Epithelial cell of proximal tubule (primary cell): ENCODE measurements around the gene C2CD2. TPM values are rescaled to one million over a fixed set of nuclear protein-coding genes. Genes with fewer than 3 reads are reported as not detected.
"Not testable (repeated sequence)": the region's sequence is repeated elsewhere in the genome, so short reads cannot be mapped to it uniquely, and the experiment has no call there.

Experiments used
- DNase-seq: peaks from one replicate; pipeline ENCODE4 v3.0.0-alpha.2; 2011; ENCODE audit warnings: low read depth
- H3K4me3 ChIP-seq: 2 replicates; pipeline ENCODE4 v1.5.1; 2011; ENCODE audit warnings: low read depth, mild to moderate bottlenecking, low read length
- total RNA-seq: library from RNA; depleted of rRNA; stranded (reverse); fragments of >200 nt; gene quantifications from 2 replicates; pipeline ENCODE4 v1.2.3, GENCODE V29; 2015
- TF ChIP-seq, protein P1 (sequence below): conservative IDR thresholded peaks from 2 replicates; pipeline ENCODE4 v1.5.1; 2012; ENCODE audit warnings: low read depth, mild to moderate bottlenecking, low read length

The C2CD2 gene
- total RNA-seq, 1 donor from 2014 or later = 7.1 TPM

DNA sequence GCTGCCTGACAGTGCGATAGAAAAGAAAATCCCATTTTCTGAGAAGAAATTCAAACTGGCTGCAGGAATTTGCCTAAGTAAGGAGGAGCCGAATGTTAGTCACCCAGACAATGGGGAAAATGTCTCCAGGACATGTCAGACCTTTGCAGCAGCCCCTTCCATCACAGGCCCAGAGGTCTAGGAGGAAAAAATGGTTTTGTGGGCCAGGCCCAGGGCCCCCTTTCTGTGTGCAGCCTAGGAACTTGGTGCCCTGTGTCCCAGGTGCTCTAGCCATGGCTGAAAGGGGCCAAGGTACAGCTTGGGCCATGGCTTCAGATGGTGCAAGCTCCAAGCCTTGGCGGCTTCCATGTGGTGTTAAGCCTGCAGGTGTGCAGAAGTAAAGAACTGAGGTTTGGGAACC is 41.8 kb upstream of the C2CD2 start:
- no peak for DNase-seq
- no peak overlapping the region for H3K4me3 ChIP-seq
- TF ChIP-seq, protein P1, sequence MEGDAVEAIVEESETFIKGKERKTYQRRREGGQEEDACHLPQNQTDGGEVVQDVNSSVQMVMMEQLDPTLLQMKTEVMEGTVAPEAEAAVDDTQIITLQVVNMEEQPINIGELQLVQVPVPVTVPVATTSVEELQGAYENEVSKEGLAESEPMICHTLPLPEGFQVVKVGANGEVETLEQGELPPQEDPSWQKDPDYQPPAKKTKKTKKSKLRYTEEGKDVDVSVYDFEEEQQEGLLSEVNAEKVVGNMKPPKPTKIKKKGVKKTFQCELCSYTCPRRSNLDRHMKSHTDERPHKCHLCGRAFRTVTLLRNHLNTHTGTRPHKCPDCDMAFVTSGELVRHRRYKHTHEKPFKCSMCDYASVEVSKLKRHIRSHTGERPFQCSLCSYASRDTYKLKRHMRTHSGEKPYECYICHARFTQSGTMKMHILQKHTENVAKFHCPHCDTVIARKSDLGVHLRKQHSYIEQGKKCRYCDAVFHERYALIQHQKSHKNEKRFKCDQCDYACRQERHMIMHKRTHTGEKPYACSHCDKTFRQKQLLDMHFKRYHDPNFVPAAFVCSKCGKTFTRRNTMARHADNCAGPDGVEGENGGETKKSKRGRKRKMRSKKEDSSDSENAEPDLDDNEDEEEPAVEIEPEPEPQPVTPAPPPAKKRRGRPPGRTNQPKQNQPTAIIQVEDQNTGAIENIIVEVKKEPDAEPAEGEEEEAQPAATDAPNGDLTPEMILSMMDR = no peak

DNA sequence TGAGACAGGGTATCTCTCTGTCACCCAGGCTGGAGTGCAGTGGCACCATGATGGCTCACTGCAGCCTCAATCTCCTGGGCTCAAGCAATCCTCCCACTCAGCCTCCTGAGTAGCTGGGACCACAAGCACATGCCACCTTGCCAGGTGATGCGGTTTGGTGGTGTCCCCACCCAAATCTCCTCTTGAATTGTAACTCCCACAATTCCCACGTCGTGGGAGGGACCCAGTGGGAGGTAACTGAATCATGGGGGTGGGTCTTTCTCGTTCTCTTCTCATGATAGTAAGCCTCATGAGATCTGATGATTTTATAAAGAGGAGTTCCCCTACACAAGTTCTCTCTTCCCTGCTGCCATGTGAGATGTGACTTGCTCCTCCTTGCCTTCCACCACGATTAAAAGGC is 40.8 kb upstream of the C2CD2 start:
- DNase-seq, H3K4me3 ChIP-seq: not testable (repeated sequence)

DNA sequence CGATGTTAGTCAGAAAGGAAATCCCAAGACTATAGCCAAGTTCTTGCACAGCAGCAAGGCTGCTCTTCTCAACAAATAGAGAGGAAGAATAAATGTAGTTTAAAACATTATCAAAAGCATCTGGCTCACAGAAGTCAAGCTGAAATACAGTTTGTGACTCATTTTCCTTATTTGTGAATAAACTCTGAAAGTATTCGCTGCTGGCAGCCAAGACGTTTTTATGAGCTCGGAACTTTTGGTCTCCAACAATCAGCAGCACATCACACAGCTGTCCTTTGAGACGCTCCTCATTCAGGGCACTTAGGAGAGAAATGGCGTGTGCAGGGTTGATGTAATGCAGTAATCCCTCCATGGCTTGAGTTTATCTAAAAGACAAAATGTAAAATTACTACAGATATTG is 39.9 kb upstream of the C2CD2 start:
- TF ChIP-seq, protein P1 = no peak
- DNase-seq = no peak
- H3K4me3 ChIP-seq = no peak overlapping the region

DNA sequence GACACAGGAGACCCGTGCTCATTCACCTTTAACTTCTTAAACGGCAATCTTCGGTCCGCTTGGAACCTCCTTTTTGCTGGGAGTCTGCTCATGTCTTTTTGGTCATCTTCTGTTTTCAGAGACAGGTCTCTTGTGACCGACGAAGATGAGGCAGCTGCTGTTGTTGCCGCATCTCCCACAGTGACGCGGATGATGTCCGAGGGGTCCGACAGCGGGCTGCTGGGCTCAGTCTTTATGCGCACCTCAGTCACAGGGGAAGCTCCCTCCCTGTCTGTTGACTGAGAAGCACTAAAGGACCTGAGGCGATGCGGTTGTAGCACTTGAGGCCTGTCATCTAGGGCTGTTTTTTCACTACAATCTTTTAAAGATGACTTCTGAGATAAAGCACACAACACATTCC is 38.8 kb upstream of the C2CD2 start:
- no peak for DNase-seq

DNA sequence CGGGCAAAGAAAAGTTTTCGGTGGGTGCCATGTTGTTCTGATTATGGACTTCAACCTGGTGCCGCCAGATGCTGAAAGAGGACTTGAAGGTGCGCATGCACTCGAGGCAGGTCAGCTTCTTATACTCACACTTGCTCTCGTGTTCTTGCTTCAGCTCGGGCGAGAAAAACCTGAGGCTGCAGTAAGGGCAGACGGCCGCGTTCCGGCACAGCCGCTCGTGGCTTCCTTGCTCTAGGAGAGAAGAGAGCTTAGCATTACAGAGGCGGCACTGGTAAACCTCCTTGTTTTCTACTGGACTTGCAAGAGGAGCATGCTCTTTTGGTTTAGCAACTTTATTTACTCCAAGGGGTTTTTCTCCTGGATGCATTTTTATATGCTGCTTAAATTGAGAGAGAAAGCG is 37.8 kb upstream of the C2CD2 start:
- no peak overlapping the region for H3K4me3 ChIP-seq
- no peak for DNase-seq
- TF ChIP-seq, protein P1 = no peak

More for the DNA sequence above, 38.8 kb upstream of the C2CD2 start:
- TF ChIP-seq, protein P1 = no peak
- H3K4me3 ChIP-seq = no peak overlapping the region

DNA sequence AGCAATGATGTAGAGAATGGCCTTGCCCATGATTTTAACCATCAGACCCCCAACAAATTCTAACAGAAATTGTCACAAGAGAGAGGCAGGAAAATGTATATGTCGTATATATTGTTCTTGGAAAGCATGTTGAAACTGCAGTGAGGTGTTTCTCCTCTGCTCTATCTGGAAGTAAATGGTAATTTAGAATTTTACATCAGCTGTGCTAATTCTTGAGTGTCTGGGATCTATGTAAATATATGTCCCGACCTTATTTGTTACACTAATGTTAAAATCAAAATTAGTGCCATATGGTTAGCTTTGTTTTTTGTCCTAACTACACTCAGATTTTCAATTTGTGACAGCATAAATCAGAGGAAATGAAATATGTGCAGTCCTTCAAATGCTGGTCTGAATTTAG is 35.9 kb upstream of the C2CD2 start:
- DNase-seq = no peak
- TF ChIP-seq, protein P1 = no peak
- no peak overlapping the region for H3K4me3 ChIP-seq

DNA sequence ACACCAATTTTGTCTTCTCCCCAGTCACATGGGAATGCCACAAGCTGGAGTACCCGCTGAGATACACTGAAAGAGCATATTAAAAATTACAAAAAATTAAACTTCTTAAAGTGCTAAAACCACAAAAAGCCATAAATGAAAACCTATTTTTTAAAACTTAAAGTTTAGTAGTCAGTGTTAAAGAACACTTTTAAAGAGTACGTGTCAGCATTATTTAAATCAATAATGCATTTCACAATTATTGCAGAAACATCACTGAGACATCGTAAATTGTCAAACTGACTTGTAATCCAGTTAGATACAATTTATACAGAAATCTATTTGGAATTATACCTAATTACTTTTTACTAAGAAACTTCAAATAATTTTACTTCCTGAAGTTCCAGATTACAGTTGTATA is 33.5 kb upstream of the C2CD2 start:
- no peak for DNase-seq
- no peak overlapping the region for H3K4me3 ChIP-seq
- TF ChIP-seq, protein P1 = no peak
